Lower lobe of right lung (tissue), 2 donors: ENCODE results near the gene ARHGAP21. TPM values are rescaled to one million over a fixed set of nuclear protein-coding genes. Genes with fewer than 3 reads are reported as not detected.

Experiments used
- ATAC-seq, 2 donors: fragments of 200-7000 bp; cut with Tn5 transposase; one replicate each; pipeline ENCODE4 v1.9.1; 2020 to 2022; ENCODE audit warnings: mild to moderate bottlenecking in 2 of 2, moderate library complexity in 2 of 2
- DNase-seq: peaks from one replicate; pipeline ENCODE4 v3.0.0-alpha.2; 2020
- H3K27ac ChIP-seq: fragments of 200-600 bp; one replicate; pipeline ENCODE4 v1.8.0; 2022
- H3K27me3 ChIP-seq: fragments of 200-600 bp; one replicate; pipeline ENCODE4 v1.8.0; 2022; ENCODE audit warnings: low read depth
- H3K36me3 ChIP-seq: fragments of 200-600 bp; one replicate; pipeline ENCODE4 v1.8.0; 2022; ENCODE audit warnings: mild to moderate bottlenecking
- H3K4me1 ChIP-seq: fragments of 200-600 bp; one replicate; pipeline ENCODE4 v1.8.0; 2022
- H3K4me3 ChIP-seq: fragments of 200-600 bp; one replicate; pipeline ENCODE4 v1.8.0; 2022; ENCODE audit warnings: mild to moderate bottlenecking
- H3K9me3 ChIP-seq: fragments of 200-600 bp; one replicate; pipeline ENCODE4 v1.8.0; 2022
- intact Hi-C: fragments of 100-400 bp; cut with DNase I; formaldehyde crosslinking; loops from one replicate; pipeline ENCODE4 v1.11.0; 2022
- total RNA-seq: library from RNA; stranded (reverse); fragmentation: NEBNext Ultra II Directional; extraction: Animal tissue kit (Norgen Biotek cat#: 25700); gene quantifications from one replicate; pipeline ENCODE4 v1.2.1, GENCODE V29; 2021
- TF ChIP-seq, protein P1 (sequence below): fragments of 200-600 bp; IDR thresholded peaks from one replicate; pipeline ENCODE4 v1.8.0; 2022; ENCODE audit warnings: antibody characterized with exemption, mild to moderate bottlenecking
- donor health status: DM: no; HTN: yes; CAD: no; lungs with severe emphysema.

The ARHGAP21 gene
- total RNA-seq, 1 donor from 2014 or later = 83.1 TPM

DNA sequence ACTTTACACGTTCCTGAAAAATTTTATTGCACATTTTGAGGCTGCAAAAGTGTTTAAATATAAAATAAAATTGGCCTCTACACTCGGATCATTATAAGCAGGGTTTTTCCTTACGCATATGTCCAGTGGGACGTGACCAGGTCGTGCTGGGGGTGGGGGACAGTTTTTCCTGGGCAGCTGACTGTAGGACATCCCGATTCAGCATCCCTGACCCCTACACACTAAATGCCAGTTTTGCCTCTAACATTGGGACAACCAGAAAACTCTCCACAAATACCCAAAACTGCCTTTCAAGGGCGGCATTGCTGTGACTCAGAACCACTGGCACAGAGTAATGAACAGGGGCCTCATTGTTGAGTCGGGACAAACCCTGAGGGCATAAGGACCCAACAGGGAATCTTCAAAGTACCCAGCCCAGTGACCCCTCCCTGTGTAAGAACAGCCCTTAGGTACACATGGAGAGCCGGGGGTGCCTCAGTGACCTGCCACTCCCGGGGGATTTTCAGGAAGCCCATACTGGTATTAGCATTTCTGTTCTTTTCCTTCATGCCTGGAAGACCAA, 170.6 kb downstream of the ARHGAP21 start:
- Histone ChIP-seq H3K9me3 (no peaks in the 10 kb centered on the region), H3K4me1 (peaks cover 5% of the 10 kb centered on the region), H3K4me3 (no peak overlapping the region), H3K27me3 (no peaks in the 10 kb centered on the region), H3K27ac (no peak overlapping the region), H3K36me3 (no peaks in the 10 kb centered on the region)
- intact Hi-C loops = no loop called here
- no peak for ATAC-seq
- TF ChIP-seq, protein P1, sequence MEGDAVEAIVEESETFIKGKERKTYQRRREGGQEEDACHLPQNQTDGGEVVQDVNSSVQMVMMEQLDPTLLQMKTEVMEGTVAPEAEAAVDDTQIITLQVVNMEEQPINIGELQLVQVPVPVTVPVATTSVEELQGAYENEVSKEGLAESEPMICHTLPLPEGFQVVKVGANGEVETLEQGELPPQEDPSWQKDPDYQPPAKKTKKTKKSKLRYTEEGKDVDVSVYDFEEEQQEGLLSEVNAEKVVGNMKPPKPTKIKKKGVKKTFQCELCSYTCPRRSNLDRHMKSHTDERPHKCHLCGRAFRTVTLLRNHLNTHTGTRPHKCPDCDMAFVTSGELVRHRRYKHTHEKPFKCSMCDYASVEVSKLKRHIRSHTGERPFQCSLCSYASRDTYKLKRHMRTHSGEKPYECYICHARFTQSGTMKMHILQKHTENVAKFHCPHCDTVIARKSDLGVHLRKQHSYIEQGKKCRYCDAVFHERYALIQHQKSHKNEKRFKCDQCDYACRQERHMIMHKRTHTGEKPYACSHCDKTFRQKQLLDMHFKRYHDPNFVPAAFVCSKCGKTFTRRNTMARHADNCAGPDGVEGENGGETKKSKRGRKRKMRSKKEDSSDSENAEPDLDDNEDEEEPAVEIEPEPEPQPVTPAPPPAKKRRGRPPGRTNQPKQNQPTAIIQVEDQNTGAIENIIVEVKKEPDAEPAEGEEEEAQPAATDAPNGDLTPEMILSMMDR = no peak
- no peak for DNase-seq

DNA sequence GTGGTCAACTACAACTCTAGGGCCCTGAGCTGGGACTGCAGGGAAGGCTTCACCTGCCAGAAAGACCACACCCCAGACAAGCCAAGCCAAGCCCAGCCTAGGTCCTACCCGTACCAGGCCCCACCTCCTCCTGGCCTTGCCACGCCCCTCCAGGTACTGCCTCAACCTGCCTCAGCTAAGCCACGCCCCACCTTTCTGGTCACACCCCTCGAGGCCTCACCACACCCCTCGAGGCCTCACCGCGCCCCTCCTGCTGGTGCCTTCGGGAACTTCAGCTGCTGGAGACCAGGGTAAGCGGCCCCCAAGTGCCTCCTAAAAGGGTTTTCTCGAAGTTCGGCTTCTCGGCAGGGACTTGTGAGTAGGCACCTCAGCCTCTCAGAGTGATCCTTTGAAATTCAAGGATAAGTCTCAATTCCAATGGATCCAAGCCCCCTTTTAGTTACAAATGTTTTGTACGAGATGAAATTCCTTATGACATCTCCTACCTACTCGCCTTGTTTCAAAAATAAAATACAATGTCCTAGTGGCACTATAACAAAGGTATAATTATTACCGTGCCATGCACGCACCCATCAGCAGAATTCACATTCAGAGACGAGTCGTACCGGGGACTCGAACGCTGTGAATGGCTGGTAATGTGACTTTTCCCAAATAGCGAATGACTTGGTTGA, 171.2 kb downstream of the ARHGAP21 start:
- no peak overlapping the region for H3K27ac ChIP-seq
- intact Hi-C loops = no loop called here

GRCh38 chr10:24551161-24551560, 172.5 kb downstream of the ARHGAP21 start:
- H3K27me3 ChIP-seq = no peaks in the 10 kb centered on the region
- no peaks in the 10 kb centered on the region for H3K9me3 ChIP-seq
- ATAC-seq (no peak), DNase-seq (no peak)
- intact Hi-C loops = no loop called here
- H3K27ac ChIP-seq = no peak overlapping the region
- peaks cover 4% of the 10 kb centered on the region for H3K36me3 ChIP-seq
- no peaks in the 10 kb centered on the region for H3K4me1 ChIP-seq
- TF ChIP-seq, protein P1 = no peak
- H3K4me3 ChIP-seq = no peak overlapping the region

More for the DNA sequence above, 171.2 kb downstream of the ARHGAP21 start:
- Histone ChIP-seq H3K27me3 (no peaks in the 10 kb centered on the region), H3K36me3 (no peaks in the 10 kb centered on the region), H3K4me3 (no peak overlapping the region), H3K4me1 (peaks cover 5% of the 10 kb centered on the region), H3K9me3 (no peaks in the 10 kb centered on the region)
- TF ChIP-seq, protein P1 = peak; percentile 28
- ATAC-seq (peak; percentile 75 to 78), DNase-seq (peak; percentile 64)

DNA sequence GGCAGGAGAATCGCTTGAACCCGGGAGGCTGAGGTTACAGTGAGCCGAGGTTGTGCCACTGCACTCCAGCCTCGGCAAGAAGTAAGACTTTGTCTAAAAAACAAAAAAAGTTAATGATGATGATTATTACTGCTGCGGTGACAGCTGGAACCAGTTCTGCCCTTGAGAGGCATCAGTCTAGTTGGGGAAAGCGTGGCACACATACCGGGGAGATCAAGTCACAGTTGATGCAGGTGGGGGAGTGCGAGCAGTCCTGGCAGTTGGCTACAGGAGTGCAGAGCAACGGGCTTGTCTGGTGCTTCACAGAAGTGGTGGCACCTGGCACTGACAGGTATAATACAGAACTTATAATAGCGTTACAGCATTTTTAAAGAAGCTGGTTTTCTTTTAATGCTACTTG, 173.0 kb downstream of the ARHGAP21 start:
- H3K27ac ChIP-seq = no peak overlapping the region
- TF ChIP-seq, protein P1 = no peak
- intact Hi-C loops = no loop called here
- H3K9me3 ChIP-seq = no peaks in the 10 kb centered on the region
- DNase-seq (no peak), ATAC-seq (no peak)
- peaks cover 9% of the 10 kb centered on the region for H3K36me3 ChIP-seq
- H3K4me3 ChIP-seq = no peak overlapping the region
- no peaks in the 10 kb centered on the region for H3K27me3 ChIP-seq
- no peaks in the 10 kb centered on the region for H3K4me1 ChIP-seq

GRCh38 chr10:24545585-24545984, 178.1 kb downstream of the ARHGAP21 start:
- no peak overlapping the region for H3K27ac ChIP-seq
- peaks cover 53% of the 10 kb centered on the region for H3K36me3 ChIP-seq

More at GRCh38 chr10:24545585-24545984, 178.1 kb downstream of the ARHGAP21 start:
- no peak overlapping the region for H3K4me3 ChIP-seq
- TF ChIP-seq, protein P1 = no peak
- no peaks in the 10 kb centered on the region for H3K9me3 ChIP-seq
- intact Hi-C loops = no loop called here
- no peaks in the 10 kb centered on the region for H3K27me3 ChIP-seq
- no peaks in the 10 kb centered on the region for H3K4me1 ChIP-seq
- ATAC-seq (no peak), DNase-seq (no peak)
